Measurements from ENCODE around the gene BTRC.
A peak's percentile ranks its signal among the peaks of the same experiment; 100 is the strongest.

BTRC gene

DNA sequence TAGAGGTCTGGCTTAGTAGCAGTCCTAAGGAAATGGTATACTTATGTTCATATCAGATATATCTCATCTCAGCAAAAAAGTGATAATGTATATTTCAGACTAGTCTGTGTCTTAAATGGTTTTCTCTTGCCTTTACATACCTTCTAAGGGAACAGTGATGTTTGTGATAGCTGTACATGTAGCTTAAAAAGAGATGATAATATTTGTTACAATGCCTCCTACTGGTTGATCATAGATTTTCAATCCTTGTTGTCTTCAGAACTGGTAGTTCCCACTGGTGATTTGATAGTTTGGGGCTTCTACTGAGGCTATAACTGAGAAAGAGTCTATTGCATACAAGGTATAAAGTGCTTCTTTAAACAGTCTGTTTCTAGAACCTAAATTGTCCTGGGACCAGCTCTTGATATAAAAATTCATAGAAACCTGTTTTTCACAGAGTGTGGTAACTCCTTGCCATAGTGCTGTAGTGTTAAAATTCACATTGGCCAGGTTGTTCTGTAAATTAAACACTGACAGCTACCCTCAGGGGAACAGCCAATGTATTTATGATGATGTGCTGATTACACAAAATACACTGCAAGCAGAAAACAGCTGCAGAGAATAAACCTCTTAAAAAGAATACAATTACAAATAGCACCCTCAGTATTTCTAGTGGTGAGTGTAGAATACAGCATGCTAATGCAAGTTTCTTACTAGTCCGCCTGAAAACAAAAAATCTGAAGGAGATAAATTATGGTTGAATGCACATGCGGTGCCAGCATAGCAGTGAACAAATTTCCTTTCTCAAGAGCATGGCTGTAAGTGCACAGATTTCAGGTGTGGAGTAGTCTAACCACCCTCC lies 90.3 kb downstream of the BTRC start:
- no peak for DNase-seq

GRCh38 chr10:101446071-101446470 lies 92.1 kb downstream of the BTRC start:
- no peak for DNase-seq

DNA sequence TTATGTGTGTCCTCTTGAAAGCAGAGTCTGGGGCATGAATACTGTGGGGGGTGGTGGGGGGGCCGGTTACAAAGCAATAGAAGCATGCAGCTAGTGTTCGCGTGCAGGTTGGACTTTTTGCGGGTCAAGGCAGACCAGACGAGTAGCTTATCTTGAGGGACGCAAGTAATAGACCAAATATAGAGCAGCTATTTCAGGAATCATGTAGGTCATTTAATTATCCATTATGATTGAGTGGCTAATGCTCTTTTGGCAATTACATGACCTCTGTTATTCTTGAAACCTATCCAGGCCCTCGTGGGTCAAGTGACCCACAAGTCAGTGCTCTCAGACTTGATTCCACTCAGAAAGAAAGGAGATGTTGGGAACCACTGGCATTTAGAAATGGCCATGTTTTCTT lies 93.0 kb downstream of the BTRC start:
- no peak for DNase-seq

DNA sequence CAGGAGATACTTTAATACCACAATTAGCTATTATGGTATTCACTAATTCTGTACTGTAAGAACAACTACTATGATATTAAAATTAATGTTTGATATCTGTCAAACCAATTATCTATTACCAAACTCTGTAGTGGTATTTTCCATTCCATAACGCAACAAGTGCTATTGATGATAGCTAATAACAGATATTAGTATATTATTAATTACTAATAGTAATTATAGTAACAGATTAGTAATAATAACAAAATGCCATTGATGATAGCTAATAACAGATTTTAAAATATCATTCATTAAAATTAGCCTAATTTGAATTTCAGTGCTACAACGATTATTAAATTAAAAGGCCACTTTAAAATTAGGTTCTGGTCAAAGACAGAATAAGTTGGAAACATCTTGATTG lies 93.5 kb downstream of the BTRC start:
- DNase-seq = no peak

GRCh38 chr10:101450277-101451080 lies 96.5 kb downstream of the BTRC start:
- no peak for DNase-seq

DNA sequence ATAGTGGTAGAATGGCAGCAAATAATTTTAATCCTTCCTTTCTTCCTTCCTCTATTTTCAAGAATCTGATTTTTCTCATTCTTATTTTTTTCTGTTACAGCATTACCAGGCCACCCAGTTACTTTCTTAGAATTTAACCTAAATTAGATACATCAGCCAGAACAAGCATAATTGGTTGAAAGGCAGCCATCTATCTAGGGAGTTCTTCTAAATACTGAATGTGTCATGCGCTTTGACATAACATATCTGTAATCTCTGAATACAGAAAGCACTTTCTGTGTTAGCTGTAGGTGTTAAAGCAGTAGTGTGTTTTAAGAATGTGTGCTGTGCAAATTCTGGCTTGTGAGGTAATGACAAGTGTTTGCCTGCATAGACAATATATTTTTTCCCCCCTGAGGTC lies 97.3 kb downstream of the BTRC start:
- DNase-seq = no peak

DNA sequence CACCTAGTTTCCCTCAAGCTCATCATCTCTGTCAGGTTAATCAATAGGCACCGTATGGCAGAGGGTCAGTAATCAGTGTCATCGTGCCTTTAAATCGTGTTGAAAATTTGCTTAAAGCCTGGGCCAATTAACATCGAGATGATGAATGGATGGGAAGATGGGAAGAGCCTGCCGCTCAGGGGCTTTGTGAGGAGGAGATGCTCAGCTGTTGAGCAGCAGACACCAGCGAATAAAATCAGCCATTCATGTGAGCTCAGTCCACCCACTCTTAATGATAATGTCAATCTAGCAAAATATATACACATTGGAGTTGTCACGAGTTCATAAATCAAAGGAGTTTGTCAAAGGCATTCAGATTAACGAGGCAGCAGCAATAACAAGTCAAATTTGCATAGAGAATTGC lies 97.7 kb downstream of the BTRC start:
- DNase-seq = no peak

DNA sequence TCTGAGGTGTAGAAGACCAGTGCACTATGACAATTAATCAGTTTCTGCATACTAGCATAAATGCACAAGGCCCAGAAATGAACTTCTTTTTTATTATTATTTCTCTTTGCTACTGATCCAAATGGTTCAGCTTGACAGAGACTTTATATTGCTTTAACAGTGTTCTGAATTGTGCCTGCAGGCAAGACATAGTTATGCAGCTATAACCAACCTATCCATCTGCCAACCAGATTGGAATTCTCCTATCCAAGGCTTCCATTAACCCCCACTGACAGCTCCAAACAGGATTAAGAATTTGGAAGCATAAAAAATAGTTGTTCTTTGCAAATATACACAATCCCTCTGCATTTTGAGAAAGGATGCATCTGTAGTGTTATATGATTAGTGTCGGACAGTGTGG lies 98.2 kb downstream of the BTRC start:
- no peak for DNase-seq

GRCh38 chr10:101452593-101452992 lies 98.6 kb downstream of the BTRC start:
- no peak for DNase-seq

DNA sequence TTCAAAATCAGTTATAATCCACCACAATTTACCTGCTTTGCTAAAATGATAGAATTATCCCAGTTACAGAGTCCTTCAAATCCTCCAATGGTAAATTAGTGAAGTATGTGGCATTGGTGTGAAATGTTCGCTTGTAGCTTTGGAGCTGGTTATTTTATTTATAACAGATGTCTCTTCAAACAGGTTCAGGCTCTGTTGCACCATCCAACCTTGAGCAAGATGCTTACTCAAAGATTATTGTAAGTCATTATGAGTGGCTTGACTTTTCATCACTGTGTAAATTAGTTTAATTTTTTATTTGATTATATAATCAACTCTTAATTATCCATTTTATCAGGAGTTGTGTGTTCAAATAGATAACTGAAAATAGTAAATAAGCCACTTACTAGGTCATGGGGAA lies 99.4 kb downstream of the BTRC start:
- no peak for DNase-seq

DNA sequence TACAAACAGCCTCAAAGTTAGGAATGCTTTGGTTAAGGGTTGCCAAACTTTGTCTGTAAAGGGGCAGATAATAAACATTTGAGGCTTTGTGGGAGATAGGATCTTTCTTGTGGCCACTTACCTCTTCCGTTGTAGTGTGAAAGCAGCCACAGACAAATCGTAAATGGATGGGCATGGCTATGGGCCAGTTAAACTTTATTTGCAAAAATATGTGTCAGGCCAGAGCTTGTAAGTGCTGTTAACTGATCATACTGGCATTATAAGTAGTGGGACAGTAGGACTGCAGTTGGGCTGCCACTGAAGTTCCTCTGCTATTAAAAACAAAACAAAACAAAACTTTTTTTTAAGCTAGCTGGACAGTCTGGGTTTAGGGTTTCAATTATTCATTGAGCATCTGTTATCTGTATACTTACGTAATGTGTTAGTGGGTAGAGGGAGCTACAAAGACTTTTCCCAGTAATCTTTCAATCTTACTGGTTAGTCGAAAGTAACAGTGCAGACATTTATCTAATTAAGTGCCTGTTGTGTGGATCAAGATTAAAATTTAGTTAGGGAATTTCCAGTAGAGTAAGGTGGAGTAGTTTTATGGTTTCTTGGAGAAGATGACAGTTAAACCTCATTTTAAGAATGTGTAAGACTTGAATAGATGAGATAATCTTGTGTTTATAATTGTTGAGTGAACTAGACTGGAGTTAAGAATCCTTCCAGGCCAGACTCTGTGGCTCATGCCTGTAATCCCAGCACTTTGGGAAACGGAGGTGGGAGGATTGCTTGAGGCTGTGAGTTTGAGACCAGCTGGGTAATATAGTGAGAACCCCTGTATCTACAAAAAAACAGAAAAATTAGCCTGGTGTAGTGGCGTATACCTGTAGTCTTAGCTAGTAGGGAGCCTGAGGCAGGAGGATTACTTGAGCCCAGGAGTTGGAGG lies 100.1 kb downstream of the BTRC start:
- no peak for DNase-seq

- no peak for DNase-seq
Measured at GRCh38 chr10:101458869-101459268, 104.9 kb downstream of the BTRC start.

GRCh38 chr10:101464082-101464481 lies 110.1 kb downstream of the BTRC start:
- no peak for DNase-seq

DNA sequence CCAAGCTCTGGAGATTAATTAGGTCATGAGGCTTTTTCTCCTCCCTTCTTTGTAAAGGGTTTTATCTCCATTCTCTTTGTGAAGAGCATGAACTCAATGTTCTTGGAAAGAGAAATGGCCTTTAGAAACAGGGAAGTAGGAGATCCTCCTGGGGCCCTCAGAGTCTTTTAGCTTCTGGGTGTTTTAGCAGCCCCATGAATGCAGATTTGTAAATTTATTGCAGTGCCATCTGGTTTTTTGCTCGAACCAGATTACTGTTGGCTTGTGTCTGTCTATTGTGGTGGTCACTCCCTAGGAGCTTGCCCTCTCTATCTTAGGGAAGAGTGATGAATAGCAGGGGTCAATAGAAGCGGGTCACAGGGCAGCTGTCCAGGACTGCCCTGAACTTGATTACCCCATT lies 110.6 kb downstream of the BTRC start:
- DNase-seq = no peak

DNA sequence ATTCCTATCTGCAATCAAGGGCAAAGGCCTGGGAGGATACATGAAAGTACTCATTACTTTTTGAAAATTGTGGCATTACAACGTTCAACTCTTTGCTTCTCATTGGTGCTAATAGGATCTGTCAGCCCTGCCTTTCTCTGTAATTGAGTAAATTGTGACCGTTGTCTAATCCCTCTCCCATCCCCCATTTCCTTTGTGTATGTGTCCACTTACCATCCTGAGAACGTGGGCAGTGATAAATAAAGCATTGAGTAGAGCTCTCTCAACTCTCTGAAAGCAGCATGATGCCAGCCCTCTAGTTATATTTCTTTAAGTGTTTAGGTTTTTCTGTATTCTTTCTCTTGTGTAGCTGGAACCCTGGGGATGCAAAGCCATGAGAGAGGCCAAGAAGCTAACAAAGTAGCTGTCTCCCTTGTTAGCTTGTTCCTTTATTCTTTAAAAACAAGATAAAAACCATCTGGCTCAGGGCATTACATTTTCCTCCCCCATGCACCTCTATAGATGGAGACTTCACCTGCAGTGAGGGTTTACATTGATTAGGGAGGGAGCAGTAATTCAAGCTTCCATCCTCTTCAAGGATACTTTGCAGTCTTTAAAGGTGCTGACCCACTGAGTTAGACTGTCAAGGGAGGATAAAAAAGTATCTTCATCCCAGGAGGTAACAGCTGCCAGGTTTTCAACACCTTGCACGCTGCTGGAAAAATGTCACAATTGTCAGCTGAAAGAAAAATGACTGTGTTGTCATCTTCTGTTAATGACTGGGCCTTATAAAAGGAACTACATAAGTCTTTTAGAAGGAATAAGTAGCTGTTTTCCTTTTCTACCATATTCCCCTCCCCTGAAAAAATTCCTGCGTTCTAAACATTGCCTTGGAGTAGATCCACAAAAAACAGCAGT lies 112.3 kb downstream of the BTRC start:
- no peak for DNase-seq

DNA sequence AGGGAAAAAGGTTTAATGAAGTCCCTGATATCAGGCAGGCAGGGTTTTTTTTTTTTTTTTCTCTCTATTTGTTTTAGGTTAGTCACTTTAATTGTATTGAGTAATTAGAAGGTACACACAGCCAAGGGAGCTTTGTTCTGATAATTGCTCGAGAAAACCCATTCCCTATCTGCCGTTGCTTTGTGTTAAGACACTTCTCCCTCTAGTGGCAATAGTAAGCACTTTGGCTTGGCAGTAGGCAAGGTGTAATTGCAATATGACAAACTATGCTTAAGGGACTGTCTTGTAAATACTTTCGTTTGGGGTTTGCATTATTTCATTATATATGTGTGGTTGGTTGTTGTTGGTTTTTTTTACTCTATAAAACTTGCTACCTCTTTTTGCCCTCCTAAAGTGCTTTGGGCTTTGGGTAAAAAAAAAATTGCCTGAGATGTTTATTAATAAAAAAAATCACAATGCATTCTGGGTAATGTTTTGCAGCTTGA lies 113.4 kb downstream of the BTRC start:
- peak; percentile 65 for DNase-seq

GRCh38 chr10:101468159-101468558 lies 114.2 kb downstream of the BTRC start:
- DNase-seq = no peak

- no peak for DNase-seq
Measured at GRCh38 chr10:101476383-101476782, 122.4 kb downstream of the BTRC start.

DNA sequence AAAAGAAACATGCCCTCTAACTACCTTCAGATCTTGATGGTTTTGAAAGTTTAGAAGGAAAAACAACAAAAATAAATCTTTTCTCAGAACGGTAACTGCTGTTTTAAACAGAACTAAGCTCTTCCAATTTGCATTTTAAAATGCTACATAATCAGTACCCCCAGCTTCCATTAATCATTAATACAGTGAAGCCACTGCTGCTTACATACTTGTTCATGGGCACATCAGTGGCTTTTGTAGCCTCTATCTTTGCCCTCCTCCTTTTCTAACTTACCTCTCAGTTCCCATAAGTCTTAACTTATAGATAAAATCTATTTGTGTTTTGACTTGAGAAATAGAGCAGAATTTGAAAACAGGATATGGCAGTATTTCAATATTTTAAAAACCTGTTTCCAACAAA lies 125.0 kb downstream of the BTRC start:
- DNase-seq = no peak

DNA sequence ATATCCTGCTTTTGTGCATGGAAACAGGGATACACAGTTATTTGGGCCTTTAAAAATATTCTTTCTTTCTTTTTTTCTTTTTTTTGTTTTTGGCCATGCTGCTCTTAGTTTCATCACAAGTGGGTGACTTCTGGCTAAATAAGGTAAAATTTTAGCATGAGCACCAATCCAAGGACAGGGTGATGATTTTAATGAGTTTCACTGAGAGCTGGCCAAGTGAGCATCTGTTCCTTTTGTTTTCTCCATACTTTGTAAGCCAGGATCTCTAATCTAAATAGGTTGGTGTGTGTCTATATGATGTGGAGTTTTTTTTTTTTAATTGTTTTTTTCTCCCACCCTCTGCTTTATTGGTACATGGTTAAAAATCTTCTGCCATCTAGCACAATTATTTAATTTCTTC lies 127.3 kb downstream of the BTRC start:
- no peak for DNase-seq

GRCh38 chr10:101482568-101482967 lies 128.6 kb downstream of the BTRC start:
- DNase-seq = no peak

Data from fibroblast of skin of abdomen (primary cell).